CD4-positive, alpha-beta memory T cell (primary cell): Measurements from ENCODE around the gene EPHA1. TPM values are rescaled to one million over a fixed set of nuclear protein-coding genes. Genes with fewer than 3 reads are reported as not detected.
A peak's percentile ranks its signal among the peaks of the same experiment; 100 is the strongest.

Experiments
- CTCF ChIA-PET: fragments of 350-600 bp; sonication (Branson Sonifier 250); formaldehyde crosslinking; loops from one replicate; lab custom pipeline; 2021; ENCODE audit warnings: inconsistent platforms; ENCODE audit not compliant: partially characterized antibody; lab: Charles Lee
- POLR2A ChIA-PET: fragments of 350-600 bp; sonication (Branson Sonifier 250); formaldehyde crosslinking; loops from one replicate; lab custom pipeline; 2021; ENCODE audit not compliant: partially characterized antibody; lab: Charles Lee
- DNase-seq, 5 donors: peaks; one replicate each; pipeline versions ENCODE4 v3.0.0 to v3.0.0-alpha.2; 2020 to 2022; ENCODE audit warnings: mixed read lengths in 1 of 5
- H3K27ac ChIP-seq: one replicate; pipeline ENCODE4 v1.7.0; 2013; ENCODE audit warnings: low read depth, low read length
- H3K27me3 ChIP-seq: 2 replicates; pipeline ENCODE4 v1.7.0; 2013; ENCODE audit warnings: mild to moderate bottlenecking, low read length, moderate library complexity; ENCODE audit not compliant: insufficient read depth
- H3K36me3 ChIP-seq: 2 replicates; pipeline ENCODE4 v1.7.0; 2013; ENCODE audit warnings: mild to moderate bottlenecking, low read length, moderate library complexity; ENCODE audit not compliant: insufficient read depth
- H3K4me1 ChIP-seq: 2 replicates; pipeline ENCODE4 v1.7.0; 2013; ENCODE audit warnings: mild to moderate bottlenecking, low read length, moderate library complexity; ENCODE audit not compliant: insufficient read depth
- H3K4me3 ChIP-seq, 2 donors: one replicate each; pipeline ENCODE4 v1.7.0; 2013; ENCODE audit warnings: low read length in 2 of 2, mild to moderate bottlenecking in 1 of 2
- H3K9me3 ChIP-seq, 2 donors: one replicate each; pipeline ENCODE4 v1.7.0; 2013; ENCODE audit warnings: low read length in 2 of 2, control low read depth in 1 of 2; ENCODE audit not compliant: control insufficient read depth in 1 of 2
- H3K27ac Mint-ChIP-seq, 7 donors: one replicate each; pipeline ENCODE4 v1.8.0; 2020 to 2021; ENCODE audit warnings: mixed read lengths in 7 of 7, mild to moderate bottlenecking in 6 of 7, inconsistent platforms in 3 of 7, moderate library complexity in 3 of 7
- H3K27me3 Mint-ChIP-seq, 2 donors: one replicate each; pipeline ENCODE4 v1.8.0; 2020 to 2021; ENCODE audit warnings: mixed read lengths in 2 of 2
- H3K36me3 Mint-ChIP-seq, 2 donors: one replicate each; pipeline ENCODE4 v1.8.0; 2020 to 2021; ENCODE audit warnings: mixed read lengths in 2 of 2, inconsistent platforms in 1 of 2, mild to moderate bottlenecking in 1 of 2
- H3K4me1 Mint-ChIP-seq, 4 donors: one replicate each; pipeline ENCODE4 v1.8.0; 2020 to 2021; ENCODE audit warnings: mixed read lengths in 4 of 4, mild to moderate bottlenecking in 1 of 4
- H3K4me3 Mint-ChIP-seq, 8 donors: one replicate each; pipeline ENCODE4 v1.8.0; 2020 to 2021; ENCODE audit warnings: mixed read lengths in 8 of 8, mild to moderate bottlenecking in 7 of 8, moderate library complexity in 6 of 8, inconsistent platforms in 3 of 8
- H3K9me3 Mint-ChIP-seq, 8 donors: one replicate each; pipeline ENCODE4 v1.8.0; 2020 to 2021; ENCODE audit warnings: mixed read lengths in 8 of 8, mild to moderate bottlenecking in 5 of 8, inconsistent platforms in 3 of 8, moderate library complexity in 1 of 8
- intact Hi-C: fragments of 100-400 bp; cut with micrococcal nuclease; formaldehyde crosslinking; loops from one replicate; pipeline ENCODE4 v1.15.1; 2023
- polyA plus RNA-seq, 2 donors: library from polyadenylated mRNA; unstranded; fragments of 300-500 nt; fragmentation: Illumina TruSeq; gene quantifications; one replicate each; pipeline ENCODE4 v1.2.3, GENCODE V29; 2021
- total RNA-seq, 2 experiments: library from RNA; stranded (reverse); gene quantifications; one replicate each; pipeline ENCODE4 v1.2.3, GENCODE V29; 2021

The EPHA1 gene
- total RNA-seq = 10 to 100 TPM; 30.7 to 34.4 TPM
- 10 to 100 TPM in 1 of 2 donors, 1 to 10 TPM in 1; 4.2 to 14.4 TPM for polyA plus RNA-seq

- ChIA-PET POLR2A (interaction anchor here (0.9 to 10.9 kb wide), 16 partner anchors 12 to 601 kb away, joined by 3 to 215 read pairs (median 8); partner anchors contain the start of genes CASP2, FAM131B and ZYX), CTCF (interaction anchor here (0.6 to 9.8 kb wide), 19 partner anchors 7 to 169 kb away, joined by 3 to 129 read pairs (median 5); partner anchors contain the start of genes GSTK1 and ZYX)
- peak; percentile 52 to 62 (median 57) for DNase-seq
- Mint-ChIP-seq H3K4me1 (peaks cover 47 to 73% (median 55%) of the 10 kb centered on the region in 4 donors), H3K27me3 (no peaks in the 10 kb centered on the region), H3K9me3 (peaks cover 0 to 2% (median 0%) of the 10 kb centered on the region in 8 donors), H3K4me3 (peak within 1 kb of the TSS; percentile 89 to 97 (median 92)), H3K36me3 (peaks cover 0 to 5% of the 10 kb centered on the region in 2 donors), H3K27ac (peak within 1 kb of the TSS; percentile 76 to 96 (median 96))
- H3K4me3 ChIP-seq = peak within 1 kb of the TSS; percentile 58 to 66
- H3K36me3 ChIP-seq = no peaks in the 10 kb centered on the region
- peak within 1 kb of the TSS; percentile 15 for H3K27ac ChIP-seq
- no peaks in the 10 kb centered on the region for H3K27me3 ChIP-seq
- intact Hi-C loops = loop anchor here (1.0 to 2.0 kb wide), 5 partner anchors 29 to 169 kb away; partner anchors contain the start of gene CASP2
- H3K4me1 ChIP-seq = peaks cover 48% of the 10 kb centered on the region
- H3K9me3 ChIP-seq = no peaks in the 10 kb centered on the region
Measured at GRCh38 chr7:143408686-143409561, at the start of gene EPHA1. Gene EPHA1 (minus strand): TSS chr7:143408856. CDS start chr7:143408805, 51 bp downstream.

DNA sequence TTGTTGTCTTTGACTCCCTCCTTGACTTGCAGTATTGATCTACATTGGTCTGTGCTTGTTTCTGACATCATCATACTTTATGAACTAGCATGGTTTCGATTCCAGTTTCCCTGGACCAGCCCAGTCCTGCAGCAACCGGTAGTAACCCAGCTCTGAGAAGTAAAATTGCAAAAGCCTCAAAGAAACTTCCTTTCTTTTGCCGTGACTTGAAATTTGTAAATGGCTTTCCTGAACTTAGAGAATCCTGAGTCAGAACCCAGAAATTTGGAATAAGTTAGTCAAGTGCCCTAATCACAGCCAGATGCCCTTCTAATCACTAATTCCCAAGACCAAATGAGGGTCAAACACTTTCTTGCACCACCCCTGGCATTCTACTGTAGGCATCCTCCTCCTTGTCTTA is 49.6 kb upstream of the EPHA1 start:
- peaks cover 3 to 11% of the 10 kb centered on the region in 2 donors for H3K36me3 Mint-ChIP-seq

DNA sequence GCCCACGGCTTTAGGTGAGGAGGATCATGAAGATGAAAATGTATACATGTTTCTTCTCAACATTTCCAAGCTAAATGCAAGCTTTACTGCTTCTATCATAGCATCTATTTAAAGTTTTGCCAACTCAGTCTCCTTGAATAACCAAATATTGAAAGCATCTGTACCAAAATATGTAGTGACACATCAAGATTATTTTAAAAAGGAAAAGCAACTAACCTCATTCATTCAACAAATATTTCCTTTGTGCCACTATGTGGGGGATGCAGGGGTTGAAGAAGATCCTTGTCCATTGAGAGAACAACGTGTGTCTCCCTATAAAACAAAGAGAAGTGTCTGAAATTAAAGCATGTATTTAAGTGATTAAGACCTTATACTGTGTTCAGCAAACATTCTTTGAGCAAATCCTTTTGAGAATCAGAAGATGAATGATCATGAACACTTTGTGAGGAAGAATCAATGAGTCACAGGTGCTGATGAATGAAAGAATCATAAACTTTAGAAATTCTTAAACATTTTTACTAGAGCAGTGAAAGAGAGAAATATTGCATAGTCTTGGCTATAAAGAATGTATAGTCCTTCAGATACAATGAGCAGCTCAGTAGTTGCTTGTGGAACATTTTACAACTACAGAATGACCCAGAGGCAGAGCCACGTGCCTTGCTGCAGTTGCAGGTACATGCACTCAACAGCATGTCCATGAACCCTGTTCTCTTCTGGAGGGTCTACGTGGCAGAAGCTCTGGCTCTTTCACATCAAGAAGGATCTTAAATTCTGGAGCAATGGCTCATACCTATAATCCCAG is 48.5 kb upstream of the EPHA1 start:
- no peak for DNase-seq
- H3K4me1 ChIP-seq = no peaks in the 10 kb centered on the region
- no peak overlapping the region for H3K4me3 ChIP-seq
- Mint-ChIP-seq H3K27me3 (no peaks in the 10 kb centered on the region), H3K4me1 (peaks cover 0 to 4% (median 0%) of the 10 kb centered on the region in 4 donors), H3K36me3 (peaks cover 2 to 11% of the 10 kb centered on the region in 2 donors), H3K4me3 (no peak overlapping the region), H3K27ac (no peak overlapping the region), H3K9me3 (peaks cover 0 to 10% (median 5%) of the 10 kb centered on the region in 8 donors)
- no peaks in the 10 kb centered on the region for H3K27me3 ChIP-seq
- intact Hi-C loops = no loop called here
- POLR2A ChIA-PET = no interaction called here
- H3K9me3 ChIP-seq = no peaks in the 10 kb centered on the region
- CTCF ChIA-PET = interaction anchor here (1.0 kb wide), 1 partner anchor 42 kb away, joined by 3 read pairs; no protein-coding TSS in a partner anchor
- no peak overlapping the region for H3K27ac ChIP-seq
- H3K36me3 ChIP-seq = no peaks in the 10 kb centered on the region

More for the DNA sequence above, 49.6 kb upstream of the EPHA1 start:
- Histone ChIP-seq H3K9me3 (no peaks in the 10 kb centered on the region), H3K36me3 (no peaks in the 10 kb centered on the region), H3K27ac (no peak overlapping the region), H3K4me1 (no peaks in the 10 kb centered on the region), H3K27me3 (no peaks in the 10 kb centered on the region), H3K4me3 (no peak overlapping the region)
- intact Hi-C loops = no loop called here
- CTCF ChIA-PET = interaction anchor here (1.0 kb wide), 1 partner anchor 43 kb away, joined by 3 read pairs; no protein-coding TSS in a partner anchor
- H3K27ac Mint-ChIP-seq = no peak overlapping the region
- no peaks in the 10 kb centered on the region for H3K27me3 Mint-ChIP-seq
- peaks cover 0 to 11% (median 7%) of the 10 kb centered on the region in 8 donors for H3K9me3 Mint-ChIP-seq
- POLR2A ChIA-PET = no interaction called here
- DNase-seq = no peak
- H3K4me1 Mint-ChIP-seq = peaks cover 0 to 4% (median 0%) of the 10 kb centered on the region in 4 donors
- no peak overlapping the region for H3K4me3 Mint-ChIP-seq

DNA sequence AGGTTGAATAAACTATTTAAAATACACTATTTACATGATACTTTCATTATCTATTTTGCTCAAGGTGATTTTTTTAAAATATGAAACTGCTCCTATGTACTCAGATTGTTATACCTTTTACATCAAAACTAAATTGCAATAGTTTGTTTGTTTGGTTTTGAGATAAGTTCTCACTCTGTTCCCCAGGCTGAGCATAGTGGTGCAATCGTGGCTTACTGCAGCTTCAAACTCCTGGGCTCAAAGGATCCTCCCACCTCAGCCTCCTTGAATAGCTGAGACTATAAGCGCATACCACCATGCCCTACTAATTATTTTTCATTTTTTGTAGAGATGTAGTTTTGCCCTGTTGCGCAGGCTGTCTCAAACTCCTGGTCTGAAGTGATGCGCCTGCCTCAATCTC is 47.3 kb upstream of the EPHA1 start:
- H3K27me3 ChIP-seq = no peaks in the 10 kb centered on the region
- intact Hi-C loops = no loop called here
- H3K27ac ChIP-seq = no peak overlapping the region
- H3K4me1 Mint-ChIP-seq = peaks cover 0 to 4% (median 0%) of the 10 kb centered on the region in 4 donors
- no peaks in the 10 kb centered on the region for H3K9me3 ChIP-seq
- H3K4me3 ChIP-seq = no peak overlapping the region
- H3K27me3 Mint-ChIP-seq = peaks cover 0 to 2% of the 10 kb centered on the region in 2 donors
- peaks cover 0 to 5% (median 2%) of the 10 kb centered on the region in 8 donors for H3K9me3 Mint-ChIP-seq
- POLR2A ChIA-PET = no interaction called here
- peaks cover 0 to 15% of the 10 kb centered on the region in 2 donors for H3K36me3 Mint-ChIP-seq
- H3K36me3 ChIP-seq = no peaks in the 10 kb centered on the region
- no peak overlapping the region for H3K27ac Mint-ChIP-seq
- DNase-seq = no peak
- CTCF ChIA-PET = interaction anchor here (1.5 kb wide), 1 partner anchor 16 kb away, joined by 3 read pairs; no protein-coding TSS in a partner anchor
- H3K4me1 ChIP-seq = no peaks in the 10 kb centered on the region
- H3K4me3 Mint-ChIP-seq = no peak overlapping the region

GRCh38 chr7:143455491-143455890 is 46.8 kb upstream of the EPHA1 start:
- Mint-ChIP-seq H3K27ac (no peak overlapping the region), H3K4me3 (no peak overlapping the region), H3K4me1 (peaks cover 0 to 4% (median 0%) of the 10 kb centered on the region in 4 donors), H3K9me3 (peaks cover 0 to 1% (median 0%) of the 10 kb centered on the region in 8 donors), H3K27me3 (peaks cover 0 to 2% of the 10 kb centered on the region in 2 donors), H3K36me3 (peaks cover 0 to 10% of the 10 kb centered on the region in 2 donors)
- H3K4me1 ChIP-seq = no peaks in the 10 kb centered on the region
- H3K36me3 ChIP-seq = no peaks in the 10 kb centered on the region
- no peaks in the 10 kb centered on the region for H3K27me3 ChIP-seq
- no peak overlapping the region for H3K4me3 ChIP-seq
- no peaks in the 10 kb centered on the region for H3K9me3 ChIP-seq
- POLR2A ChIA-PET = no interaction called here
- intact Hi-C loops = no loop called here
- DNase-seq = no peak
- no peak overlapping the region for H3K27ac ChIP-seq
- CTCF ChIA-PET = interaction anchor here (1.5 kb wide), 1 partner anchor 16 kb away, joined by 3 read pairs; no protein-coding TSS in a partner anchor

- Mint-ChIP-seq H3K9me3 (no peaks in the 10 kb centered on the region), H3K36me3 (peaks cover 0 to 8% of the 10 kb centered on the region in 2 donors), H3K27me3 (peaks cover 0 to 2% of the 10 kb centered on the region in 2 donors), H3K27ac (no peak overlapping the region), H3K4me1 (peaks cover 0 to 4% (median 0%) of the 10 kb centered on the region in 4 donors), H3K4me3 (no peak overlapping the region)
- Histone ChIP-seq H3K27ac (no peak overlapping the region), H3K27me3 (no peaks in the 10 kb centered on the region), H3K4me3 (no peak overlapping the region), H3K9me3 (no peaks in the 10 kb centered on the region), H3K4me1 (no peaks in the 10 kb centered on the region), H3K36me3 (no peaks in the 10 kb centered on the region)
- DNase-seq = no peak
- intact Hi-C loops = no loop called here
- ChIA-PET CTCF (no interaction called here), POLR2A (no interaction called here)
Measured at GRCh38 chr7:143454091-143454680, 45.5 kb upstream of the EPHA1 start.
